GM23338 (cell line): ENCODE results near the gene AMPH. TPM values are rescaled to one million over a fixed set of nuclear protein-coding genes. Genes with fewer than 3 reads are reported as not detected.

Experiments
- ATAC-seq: fragments of 200-7000 bp; cut with Tn5 transposase; 3 replicates; pipeline ENCODE4 v1.9.1; 2020
- DNase-seq: peaks from one replicate; pipeline ENCODE4 v3.0.0-alpha.2; 2015; ENCODE audit warnings: low spot score
- H2AFZ ChIP-seq: fragments of 200-600 bp; sonication (generic); 2 replicates; pipeline ENCODE4 v1.8.0; 2016; ENCODE audit warnings: antibody characterized with exemption, mild to moderate bottlenecking, moderate library complexity
- H3F3A ChIP-seq: fragments of 200-600 bp; sonication (generic); replicated peaks from 2 replicates; pipeline ENCODE4 v1.8.0; 2017; ENCODE audit warnings: antibody characterized with exemption, mixed run types, low read depth
- H3K27ac ChIP-seq: fragments of 200-600 bp; sonication (generic); 2 replicates; pipeline ENCODE4 v1.6.1; 2016; ENCODE audit warnings: low read depth
- H3K27me3 ChIP-seq: fragments of 200-600 bp; sonication (generic); 2 replicates; pipeline ENCODE4 v1.8.0; 2016; ENCODE audit warnings: mild to moderate bottlenecking, mixed run types, moderate library complexity; ENCODE audit not compliant: insufficient read depth
- H3K36me3 ChIP-seq: fragments of 200-600 bp; sonication (generic); 2 replicates; pipeline ENCODE4 v1.8.0; 2016; ENCODE audit warnings: mild to moderate bottlenecking; ENCODE audit not compliant: insufficient read depth
- H3K4me1 ChIP-seq: fragments of 200-600 bp; sonication (generic); 2 replicates; pipeline ENCODE4 v1.8.0; 2016; ENCODE audit warnings: mild to moderate bottlenecking, moderate library complexity; ENCODE audit not compliant: insufficient read depth
- H3K4me2 ChIP-seq: fragments of 200-600 bp; sonication (generic); 2 replicates; pipeline ENCODE4 v1.7.1; 2017; ENCODE audit warnings: mixed run types
- H3K4me3 ChIP-seq: fragments of 200-600 bp; sonication (generic); 2 replicates; pipeline ENCODE4 v1.6.1; 2016; ENCODE audit warnings: mixed run types
- H3K79me2 ChIP-seq: fragments of 200-600 bp; sonication (generic); replicated peaks from 2 replicates; pipeline ENCODE4 v1.8.0; 2017; ENCODE audit warnings: mild to moderate bottlenecking; ENCODE audit not compliant: insufficient read depth
- H3K9me2 ChIP-seq: fragments of 200-600 bp; sonication (generic); 2 replicates; pipeline ENCODE4 v1.8.0; 2017; ENCODE audit not compliant: insufficient read depth
- H4K20me1 ChIP-seq: fragments of 200-600 bp; sonication (generic); replicated peaks from 2 replicates; pipeline ENCODE4 v1.8.0; 2017; ENCODE audit warnings: mild to moderate bottlenecking; ENCODE audit not compliant: insufficient read depth
- H3K27ac Mint-ChIP-seq: 2 replicates; pipeline ENCODE4 v1.8.0; 2020; ENCODE audit warnings: inconsistent platforms, mild to moderate bottlenecking, moderate library complexity, mixed read lengths
- H3K27me3 Mint-ChIP-seq: 3 replicates; pipeline ENCODE4 v1.8.0; 2022; ENCODE audit warnings: low read depth, mild to moderate bottlenecking, moderate library complexity, mixed read lengths, inconsistent platforms; ENCODE audit not compliant: insufficient read depth, poor library complexity
- H3K36me3 Mint-ChIP-seq: 3 replicates; pipeline ENCODE4 v1.8.0; 2021; ENCODE audit warnings: low read depth, mild to moderate bottlenecking, inconsistent platforms, moderate library complexity, mixed read lengths
- H3K4me1 Mint-ChIP-seq: 3 replicates; pipeline ENCODE4 v1.8.0; 2020; ENCODE audit warnings: mild to moderate bottlenecking, inconsistent platforms, mixed read lengths
- H3K4me3 Mint-ChIP-seq: 3 replicates; pipeline ENCODE4 v1.8.0; 2021; ENCODE audit warnings: moderate library complexity, mild to moderate bottlenecking, inconsistent platforms, mixed read lengths
- H3K9me3 Mint-ChIP-seq: 3 replicates; pipeline ENCODE4 v1.8.0; 2020; ENCODE audit warnings: moderate library complexity, mild to moderate bottlenecking, inconsistent platforms, mixed read lengths
- CREB1 ChIP-seq: fragments of 250-450 bp; sonication (Bioruptor Pico); IDR thresholded peaks from 2 replicates; pipeline ENCODE4 v1.5.0; 2020; ENCODE audit warnings: low read depth, mild to moderate bottlenecking, moderate library complexity
- EZH2 ChIP-seq: fragments of 200-600 bp; sonication (generic); IDR thresholded peaks from one replicate; pipeline ENCODE4 v1.8.0; 2017; ENCODE audit warnings: antibody characterized with exemption, mild to moderate bottlenecking, low read depth; ENCODE audit not compliant: unreplicated experiment
- EZH2phosphoT487 ChIP-seq: fragments of 200-600 bp; sonication (generic); IDR thresholded peaks from one replicate; pipeline ENCODE4 v1.8.1; 2018; ENCODE audit warnings: antibody characterized with exemption; ENCODE audit not compliant: unreplicated experiment
- JUNB ChIP-seq: IDR thresholded peaks from one replicate; pipeline ENCODE4 v1.6.1; 2016; ENCODE audit warnings: antibody characterized with exemption; ENCODE audit not compliant: unreplicated experiment
- NANOG ChIP-seq: IDR thresholded peaks from 2 replicates; pipeline ENCODE4 v1.6.1; 2016; ENCODE audit warnings: antibody characterized with exemption, borderline replicate concordance
- POLR2AphosphoS5 ChIP-seq: IDR thresholded peaks from 2 replicates; pipeline ENCODE4 v1.6.1; 2016; ENCODE audit warnings: antibody characterized with exemption, low read depth
- STAT1 ChIP-seq: IDR thresholded peaks from one replicate; pipeline ENCODE4 v1.6.1; 2016; ENCODE audit warnings: antibody characterized with exemption; ENCODE audit not compliant: unreplicated experiment
- ZNF331 ChIP-seq: fragments of 250-450 bp; sonication (Bioruptor Pico); IDR thresholded peaks from 2 replicates; pipeline ENCODE4 v1.5.0; 2020; ENCODE audit warnings: low read depth, mild to moderate bottlenecking, moderate library complexity
- ZNF462 ChIP-seq: fragments of 250-450 bp; sonication (Bioruptor Pico); IDR thresholded peaks from 2 replicates; pipeline ENCODE4 v1.5.0; 2020; ENCODE audit warnings: mild to moderate bottlenecking, moderate library complexity
- polyA plus RNA-seq: library from polyadenylated mRNA; unstranded; fragments of >200 nt; fragmentation: Nextera tagmentation; extraction: Ambion mirVana; gene quantifications from 2 replicates; pipeline ENCODE4 v1.2.1, GENCODE V29; 2016
- total RNA-seq: library from RNA; depleted of rRNA; stranded (reverse); fragments of >200 nt; shearing (Covaris generic); gene quantifications from 2 replicates; pipeline ENCODE4 v1.2.3, GENCODE V29; 2014

AMPH gene
- total and polyA plus RNA-seq, 2 experiments from 2014 or later = 4.8 to 10.2 TPM

- TF ChIP-seq EZH2phosphoT487 = no peak
- TF ChIP-seq EZH2 = no peak
- TF ChIP-seq ZNF331 (CRISPR knock-in tag) = no peak
- TF ChIP-seq POLR2AphosphoS5 = no peak
- no peak for TF ChIP-seq CREB1 (CRISPR knock-in tag)
- no peak for TF ChIP-seq NANOG
Measured at GRCh38 chr7:38539477-38540081, 91.6 kb downstream of the AMPH start (continued).

GRCh38 chr7:38535073-38535472 lies 96.1 kb downstream of the AMPH start:
- no peaks in the 10 kb centered on the region for H4K20me1 ChIP-seq
- Mint-ChIP-seq H3K27me3 (no peaks in the 10 kb centered on the region), H3K27ac (no peak overlapping the region), H3K36me3 (no peaks in the 10 kb centered on the region), H3K4me3 (no peak overlapping the region), H3K4me1 (peaks cover 19% of the 10 kb centered on the region), H3K9me3 (no peaks in the 10 kb centered on the region)
- TF ChIP-seq EZH2 = no peak
- TF ChIP-seq ZNF331 (CRISPR knock-in tag) = no peak
- no peak for TF ChIP-seq JUNB
- TF ChIP-seq STAT1 = no peak
- TF ChIP-seq EZH2phosphoT487 = no peak
- no peak for TF ChIP-seq ZNF462
- no peak for TF ChIP-seq CREB1 (CRISPR knock-in tag)
- ATAC-seq (no peak), DNase-seq (no peak)
- H3K4me1 ChIP-seq = no peaks in the 10 kb centered on the region
- peaks cover 6% of the 10 kb centered on the region; the same call in 1 of the 2 replicates for H3K9me2 ChIP-seq
- no peaks in the 10 kb centered on the region for H3K79me2 ChIP-seq
- no peaks in the 10 kb centered on the region for H3F3A ChIP-seq
- H3K27me3 ChIP-seq = no peaks in the 10 kb centered on the region
- H3K36me3 ChIP-seq = no peaks in the 10 kb centered on the region
- H2AFZ ChIP-seq = no peak overlapping the region
- H3K4me2 ChIP-seq = no peak overlapping the region
- H3K27ac ChIP-seq = no peak overlapping the region
- no peak overlapping the region for H3K4me3 ChIP-seq
